Measurements from ENCODE around the gene PALS2.
A peak's percentile ranks its signal among the peaks of the same experiment; 100 is the strongest.

PALS2 gene

DNA sequence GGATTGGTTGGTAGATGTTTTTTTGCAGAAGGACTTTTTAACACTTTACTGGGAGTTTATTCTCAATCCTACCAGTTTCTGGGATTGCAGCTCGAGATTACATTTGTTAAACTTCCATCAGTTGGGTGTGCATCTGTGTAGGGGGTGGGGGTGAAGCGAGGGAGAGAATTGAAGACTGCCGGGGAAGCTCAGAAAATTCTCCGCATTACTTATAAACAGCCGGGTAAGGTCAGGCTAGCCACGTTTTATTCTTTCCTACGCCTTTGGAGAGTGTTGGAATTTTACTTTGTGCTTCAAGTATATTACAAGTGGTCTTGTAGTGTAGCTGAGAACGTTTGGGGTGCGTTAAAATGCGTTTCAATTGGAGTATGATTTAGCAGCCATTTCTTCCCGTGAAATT, 1.1 kb downstream of the PALS2 start:
- H3K27ac Mint-ChIP-seq: peak overlapping the region; percentile 77
- H3K36me3 Mint-ChIP-seq: no peaks in the 10 kb centered on the region
- peak overlapping the region; percentile 90 for H3K4me3 Mint-ChIP-seq
- DNase-seq: no peak
- peaks cover 33% of the 10 kb centered on the region for H3K4me1 Mint-ChIP-seq
- no peaks in the 10 kb centered on the region for H3K9me3 Mint-ChIP-seq
- CTCF ChIA-PET: interaction anchor here (3.1 to 3.4 kb wide), 2 partner anchors 20 to 91 kb away, joined by 10 to 37 read pairs; no protein-coding TSS in a partner anchor
- H3K27me3 Mint-ChIP-seq: peaks cover 29% of the 10 kb centered on the region

DNA sequence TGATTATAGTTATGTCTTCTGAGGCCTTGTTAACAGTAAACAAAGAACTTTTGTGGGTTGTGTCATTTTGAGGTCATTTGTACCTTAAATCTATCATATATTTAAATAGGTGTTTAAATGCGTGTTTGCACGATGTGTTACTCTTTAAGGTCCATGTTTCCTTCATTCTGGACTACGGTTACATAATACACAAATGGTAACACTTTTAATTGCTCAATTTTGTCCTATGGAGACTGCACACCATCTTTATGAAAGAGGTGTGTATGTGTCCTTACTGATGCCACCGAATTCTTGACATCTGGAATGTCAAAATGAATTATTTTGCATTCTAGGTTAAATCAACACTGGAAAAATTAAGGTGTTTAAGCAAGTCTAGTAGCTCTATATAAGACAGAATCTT, 1.7 kb downstream of the PALS2 start:
- peak overlapping the region; percentile 90 for H3K4me3 Mint-ChIP-seq
- H3K27ac Mint-ChIP-seq: no peak overlapping the region
- CTCF ChIA-PET: interaction anchor here (0.7 to 3.4 kb wide), 3 partner anchors 20 to 524 kb away, joined by 3 to 37 read pairs (median 10); no protein-coding TSS in a partner anchor
- H3K27me3 Mint-ChIP-seq: peaks cover 24% of the 10 kb centered on the region
- H3K36me3 Mint-ChIP-seq: no peaks in the 10 kb centered on the region
- H3K9me3 Mint-ChIP-seq: no peaks in the 10 kb centered on the region
- no peak for DNase-seq
- peaks cover 37% of the 10 kb centered on the region for H3K4me1 Mint-ChIP-seq

DNA sequence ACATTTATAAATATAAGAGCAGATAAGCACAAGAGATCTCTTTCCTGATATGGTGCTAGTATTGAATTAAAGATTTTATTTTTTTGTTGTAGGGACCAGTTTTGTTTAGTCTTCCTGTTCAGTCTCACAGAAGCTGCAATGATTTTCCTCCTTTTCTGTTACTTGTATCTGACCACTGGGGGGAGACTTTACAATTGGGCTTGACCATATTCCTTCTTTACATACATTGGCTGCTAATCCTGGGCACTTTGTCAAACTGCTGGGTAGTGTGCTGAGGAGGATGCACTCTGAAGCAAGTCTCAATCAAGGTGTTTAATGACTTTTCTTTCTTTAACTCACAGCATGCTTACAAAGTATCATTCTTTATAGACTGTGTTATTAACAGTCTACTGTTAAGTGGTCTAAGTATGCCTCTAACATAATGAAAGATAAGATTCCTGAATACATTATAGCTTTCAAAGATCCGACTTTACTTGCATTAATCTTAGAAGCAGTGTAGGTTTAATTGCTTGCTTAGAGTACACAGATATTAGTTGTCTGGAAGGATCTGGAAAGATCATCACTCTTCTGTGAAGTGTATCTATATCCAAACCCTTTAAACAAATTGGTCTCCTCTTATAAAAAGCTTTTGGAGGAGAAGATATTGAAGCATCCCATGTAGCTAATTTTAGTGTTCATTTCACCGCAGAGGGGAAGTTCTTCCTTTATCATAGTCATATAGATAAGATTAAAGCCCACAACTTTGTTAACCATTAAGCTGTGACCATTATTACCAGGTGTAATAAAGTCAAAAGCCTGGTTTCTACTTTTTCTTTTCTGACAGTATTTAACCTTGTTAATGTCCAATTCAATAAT, 3.1 kb downstream of the PALS2 start:
- no peaks in the 10 kb centered on the region for H3K36me3 Mint-ChIP-seq
- no peak for DNase-seq
- no peaks in the 10 kb centered on the region for H3K9me3 Mint-ChIP-seq
- no peak overlapping the region for H3K4me3 Mint-ChIP-seq
- no peak overlapping the region for H3K27ac Mint-ChIP-seq
- peaks cover 10% of the 10 kb centered on the region for H3K27me3 Mint-ChIP-seq
- CTCF ChIA-PET: interaction anchor here (0.6 to 3.4 kb wide), 11 partner anchors 10 to 522 kb away, joined by 3 to 37 read pairs (median 3); no protein-coding TSS in a partner anchor
- H3K4me1 Mint-ChIP-seq: peaks cover 36% of the 10 kb centered on the region

DNA sequence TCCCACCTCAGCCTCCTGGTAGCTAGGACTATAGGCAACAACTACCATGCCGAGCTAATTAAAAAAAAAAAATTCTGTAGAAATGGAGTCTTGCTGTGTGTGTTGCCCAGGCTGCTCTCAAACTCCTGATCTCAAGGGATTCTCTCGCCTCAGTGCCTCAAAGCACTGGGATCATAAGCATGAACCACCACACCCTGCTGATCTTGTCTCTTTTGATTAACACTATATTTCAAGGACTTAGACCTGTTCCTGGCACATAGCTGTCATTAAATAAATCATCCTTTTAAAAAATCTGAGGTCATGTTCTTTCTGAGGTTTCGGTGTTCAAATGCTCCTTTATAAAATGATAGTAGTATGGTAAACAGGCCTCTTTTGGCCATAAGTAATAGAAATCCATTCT, 4.8 kb downstream of the PALS2 start:
- Mint-ChIP-seq H3K4me3 (no peak overlapping the region), H3K36me3 (no peaks in the 10 kb centered on the region), H3K4me1 (peaks cover 25% of the 10 kb centered on the region), H3K27ac (no peak overlapping the region), H3K9me3 (no peaks in the 10 kb centered on the region), H3K27me3 (no peaks in the 10 kb centered on the region)
- no peak for DNase-seq
- CTCF ChIA-PET: interaction anchor here (1.7 kb wide), 2 partner anchors 14 to 87 kb away, joined by 5 to 6 read pairs; no protein-coding TSS in a partner anchor

DNA sequence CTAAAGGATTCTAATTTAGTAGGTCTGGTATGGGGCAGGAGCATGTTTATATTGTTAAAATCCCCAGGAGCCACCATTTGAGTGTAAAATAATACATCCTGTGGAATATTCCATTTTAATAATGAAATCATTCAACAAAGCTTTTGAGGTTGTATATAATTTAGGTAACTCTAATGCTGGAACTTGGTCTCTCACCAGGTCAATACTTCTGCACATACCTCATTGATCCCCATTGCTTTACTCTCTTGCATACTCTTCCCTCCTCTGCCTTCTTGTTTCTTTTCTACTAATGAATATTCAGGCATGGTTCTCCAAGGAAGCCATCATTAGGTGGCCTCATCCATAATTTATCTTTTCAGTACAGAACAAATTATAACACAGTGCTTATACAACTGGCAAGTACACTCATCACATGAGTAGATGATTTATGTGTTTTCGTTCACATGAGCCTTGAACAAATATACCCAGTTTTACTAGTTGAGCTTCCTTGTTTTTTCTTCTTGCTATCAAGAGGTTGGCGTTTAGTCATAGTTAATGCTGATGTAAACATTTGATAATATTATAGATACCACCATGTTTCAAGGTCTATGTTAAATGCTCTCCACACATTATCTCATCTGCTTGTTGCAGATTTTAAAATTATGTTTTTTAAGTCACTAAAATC, 7.2 kb downstream of the PALS2 start:
- no peak for DNase-seq
- H3K9me3 Mint-ChIP-seq: no peaks in the 10 kb centered on the region
- CTCF ChIA-PET: interaction anchor here (1.3 kb wide), 1 partner anchor 85 kb away, joined by 6 read pairs; no protein-coding TSS in a partner anchor
- H3K4me1 Mint-ChIP-seq: peaks cover 14% of the 10 kb centered on the region
- H3K27ac Mint-ChIP-seq: no peak overlapping the region
- no peaks in the 10 kb centered on the region for H3K36me3 Mint-ChIP-seq
- no peak overlapping the region for H3K4me3 Mint-ChIP-seq
- no peaks in the 10 kb centered on the region for H3K27me3 Mint-ChIP-seq

DNA sequence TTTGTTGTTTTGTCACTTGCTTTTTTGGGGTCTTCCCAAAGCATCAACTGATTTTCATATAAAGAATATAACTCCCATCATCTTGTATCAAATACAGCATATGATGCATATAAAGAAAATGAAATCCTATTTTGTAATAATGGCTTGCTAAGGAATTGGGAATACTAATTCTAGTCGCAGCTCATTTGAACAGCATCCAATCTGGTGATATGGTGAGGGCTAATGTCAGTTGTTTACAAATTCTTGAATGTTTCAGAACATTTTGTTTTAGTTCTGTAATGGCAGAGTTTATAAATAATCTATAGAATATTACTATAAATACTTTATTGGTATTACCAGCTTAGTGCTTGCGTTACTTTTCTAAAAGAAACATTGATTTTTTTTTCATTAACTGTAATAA, 8.9 kb downstream of the PALS2 start:
- DNase-seq: no peak
- CTCF ChIA-PET: interaction anchor here (0.7 kb wide), 1 partner anchor 230 kb away, joined by 3 read pairs; no protein-coding TSS in a partner anchor
- Mint-ChIP-seq H3K27me3 (no peaks in the 10 kb centered on the region), H3K4me1 (peaks cover 8% of the 10 kb centered on the region), H3K4me3 (no peak overlapping the region), H3K36me3 (no peaks in the 10 kb centered on the region), H3K9me3 (no peaks in the 10 kb centered on the region), H3K27ac (no peak overlapping the region)

DNA sequence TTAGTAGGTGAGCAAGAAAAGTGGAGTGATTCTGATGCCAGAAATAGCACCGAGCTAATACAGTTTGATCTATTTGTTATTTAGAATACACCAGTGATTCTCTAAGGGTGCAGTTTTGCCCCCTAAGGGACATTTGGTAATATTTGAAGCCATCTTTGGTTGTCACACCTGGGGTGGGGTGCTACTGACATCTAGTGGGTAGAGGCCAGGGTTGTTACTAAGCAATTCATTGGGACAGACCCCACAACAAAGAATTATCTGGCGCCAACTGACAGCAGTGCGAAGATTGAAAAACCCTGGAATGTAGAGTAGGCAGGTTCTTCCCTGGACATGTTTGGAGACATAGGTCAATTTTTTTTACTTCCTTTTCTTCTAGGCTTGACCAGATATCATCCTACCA, 14.6 kb downstream of the PALS2 start:
- H3K4me1 Mint-ChIP-seq: peaks cover 8% of the 10 kb centered on the region
- peak; percentile 66 for DNase-seq
- H3K9me3 Mint-ChIP-seq: no peaks in the 10 kb centered on the region
- no peak overlapping the region for H3K4me3 Mint-ChIP-seq
- peaks cover 2% of the 10 kb centered on the region for H3K36me3 Mint-ChIP-seq
- CTCF ChIA-PET: interaction anchor here (0.7 to 2.6 kb wide), 6 partner anchors 11 to 202 kb away, joined by 3 to 10 read pairs (median 3); partner anchors contain the start of gene PALS2
- no peak overlapping the region for H3K27ac Mint-ChIP-seq
- no peaks in the 10 kb centered on the region for H3K27me3 Mint-ChIP-seq

DNA sequence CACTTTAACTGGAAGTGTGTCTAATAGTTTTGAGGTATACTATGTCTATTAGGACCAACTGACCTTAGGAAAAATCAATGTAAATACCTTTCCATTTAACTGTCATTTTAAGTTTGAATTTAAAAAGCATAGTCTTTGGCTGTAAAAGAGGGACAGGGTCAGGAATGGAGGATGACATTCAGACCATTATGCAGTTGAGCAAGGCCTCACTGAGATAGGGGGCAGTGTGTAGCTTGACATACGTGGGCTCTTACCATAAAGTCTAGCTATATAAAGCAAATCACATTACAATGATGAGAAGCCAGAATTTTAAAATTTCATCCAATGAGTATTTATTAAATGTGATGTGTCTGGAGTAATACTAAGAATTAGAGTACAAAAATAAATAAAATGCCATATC, 17.9 kb downstream of the PALS2 start:
- DNase-seq: no peak
- Mint-ChIP-seq H3K9me3 (no peaks in the 10 kb centered on the region), H3K4me3 (no peak overlapping the region), H3K36me3 (peaks cover 2% of the 10 kb centered on the region), H3K27me3 (no peaks in the 10 kb centered on the region), H3K4me1 (peaks cover 8% of the 10 kb centered on the region), H3K27ac (no peak overlapping the region)
- CTCF ChIA-PET: interaction anchor here (2.4 kb wide), 1 partner anchor 14 kb away, joined by 6 read pairs; no protein-coding TSS in a partner anchor

DNA sequence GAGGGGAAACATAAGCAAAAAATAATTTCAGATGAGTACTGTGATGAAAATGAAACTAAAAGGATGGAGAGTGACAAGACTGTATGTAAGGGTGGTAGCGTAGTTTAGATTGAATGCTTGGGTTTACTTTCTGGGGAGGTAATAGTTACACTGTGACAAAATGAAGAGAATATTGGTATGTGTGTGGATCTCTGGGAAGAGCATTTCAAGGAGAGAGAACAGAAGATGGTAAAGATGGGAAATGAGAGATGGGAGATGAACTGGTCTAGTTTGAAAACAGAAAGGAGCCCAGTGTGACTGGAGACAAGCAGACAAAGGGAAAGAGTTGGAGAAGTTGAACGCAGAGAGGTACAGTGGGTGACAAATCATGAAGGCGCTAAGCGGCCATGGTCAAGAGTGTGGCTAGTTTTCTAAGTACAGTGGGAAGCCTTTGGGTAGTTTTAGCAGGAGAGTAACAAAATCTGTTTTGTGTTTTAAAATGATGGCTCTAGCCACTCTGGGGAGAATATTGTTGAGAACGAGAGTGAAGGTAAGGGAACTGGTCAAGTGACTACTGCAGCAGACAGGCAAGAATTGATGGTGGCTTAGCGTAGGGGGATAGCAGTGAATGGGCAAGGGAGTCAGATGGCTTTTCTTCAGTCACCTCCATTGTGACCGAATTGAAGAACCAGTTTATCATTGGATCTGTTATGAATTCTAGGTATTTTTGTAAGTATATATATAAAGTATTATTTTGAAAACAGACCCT, 22.6 kb downstream of the PALS2 start:
- H3K27ac Mint-ChIP-seq: no peak overlapping the region
- H3K36me3 Mint-ChIP-seq: peaks cover 2% of the 10 kb centered on the region
- H3K4me3 Mint-ChIP-seq: no peak overlapping the region
- H3K27me3 Mint-ChIP-seq: no peaks in the 10 kb centered on the region
- no peak for DNase-seq
- H3K4me1 Mint-ChIP-seq: no peaks in the 10 kb centered on the region
- CTCF ChIA-PET: interaction anchor here (1.2 to 2.3 kb wide), 2 partner anchors 7 to 20 kb away, joined by 3 to 10 read pairs; no protein-coding TSS in a partner anchor
- H3K9me3 Mint-ChIP-seq: no peaks in the 10 kb centered on the region

DNA sequence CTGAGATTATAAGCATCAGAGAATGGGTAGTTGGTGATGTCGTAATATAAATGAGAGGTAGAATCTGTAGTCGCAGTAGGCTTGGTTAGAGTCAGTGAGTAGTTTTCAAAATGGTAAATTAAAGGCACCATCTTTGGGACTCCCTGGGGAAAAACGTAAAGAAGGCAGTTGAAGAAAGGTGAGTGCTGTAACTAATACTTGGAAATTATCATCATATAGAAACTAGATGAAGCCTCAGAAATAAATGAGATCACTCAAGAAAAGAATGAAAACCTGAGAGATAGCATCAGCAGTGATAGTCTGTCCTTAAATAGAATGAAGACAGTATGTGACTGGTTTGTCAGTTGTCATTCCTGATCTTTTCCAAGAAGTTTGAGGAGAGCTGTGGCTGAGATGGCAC, 23.8 kb downstream of the PALS2 start:
- CTCF ChIA-PET: interaction anchor here (1.2 kb wide), 1 partner anchor 8 kb away, joined by 3 read pairs; no protein-coding TSS in a partner anchor
- Mint-ChIP-seq H3K27ac (no peak overlapping the region), H3K36me3 (peaks cover 4% of the 10 kb centered on the region), H3K4me3 (no peak overlapping the region), H3K9me3 (peaks cover 3% of the 10 kb centered on the region), H3K4me1 (no peaks in the 10 kb centered on the region), H3K27me3 (no peaks in the 10 kb centered on the region)
- no peak for DNase-seq

DNA sequence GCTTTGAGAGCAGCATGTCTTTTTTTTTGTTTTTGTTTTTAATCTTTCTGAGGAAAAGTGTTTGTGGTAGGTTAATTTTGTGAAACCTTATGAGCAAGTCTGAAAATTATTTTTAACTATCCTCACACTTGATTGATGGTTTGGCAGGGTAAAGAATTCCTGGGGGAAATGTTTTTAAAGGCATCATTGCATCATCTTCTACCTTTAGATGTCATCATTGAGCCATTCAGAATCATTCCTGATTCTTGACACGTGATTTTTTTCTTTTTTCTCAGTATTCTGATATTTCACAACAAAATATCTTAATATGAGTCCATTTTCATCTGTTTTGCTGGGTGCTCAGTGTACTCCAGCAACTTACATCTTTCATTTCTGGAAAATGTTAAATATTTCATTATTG, 28.3 kb downstream of the PALS2 start:
- H3K36me3 Mint-ChIP-seq: peaks cover 6% of the 10 kb centered on the region
- no peak for DNase-seq
- CTCF ChIA-PET: no interaction called here
- no peak overlapping the region for H3K4me3 Mint-ChIP-seq
- H3K27me3 Mint-ChIP-seq: no peaks in the 10 kb centered on the region
- H3K9me3 Mint-ChIP-seq: peaks cover 13% of the 10 kb centered on the region
- H3K4me1 Mint-ChIP-seq: no peaks in the 10 kb centered on the region
- no peak overlapping the region for H3K27ac Mint-ChIP-seq

DNA sequence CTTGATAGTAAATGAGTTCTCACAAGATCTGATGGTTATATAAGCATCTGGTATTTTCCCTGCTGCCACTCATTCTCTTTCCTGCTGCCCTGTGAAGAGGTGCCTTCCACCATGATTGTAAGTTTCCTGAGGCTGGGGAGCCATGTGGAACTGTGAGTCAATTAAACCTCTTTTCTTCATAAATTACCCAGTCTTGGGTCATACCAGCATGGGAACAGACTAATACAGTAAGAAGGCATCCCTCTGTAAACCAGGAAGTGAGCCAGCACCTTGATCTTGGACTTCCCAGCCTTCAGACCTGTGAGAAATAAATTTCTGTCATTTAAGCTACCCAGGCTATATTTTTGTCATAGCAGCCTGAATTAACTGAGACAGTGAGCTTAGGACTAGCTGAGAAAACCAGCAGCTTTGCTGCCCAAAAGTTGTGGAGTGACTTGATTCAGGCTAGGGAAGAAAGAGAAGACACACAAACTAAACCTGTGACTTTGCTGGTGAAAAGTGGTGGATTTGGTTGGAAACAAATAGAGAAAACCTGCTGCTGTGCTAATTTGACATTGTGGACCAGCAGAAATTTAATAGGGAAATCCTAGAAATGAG, 29.7 kb downstream of the PALS2 start:
- CTCF ChIA-PET: interaction anchor here (0.7 kb wide), 1 partner anchor 27 kb away, joined by 3 read pairs; no protein-coding TSS in a partner anchor
- DNase-seq: no peak
- Mint-ChIP-seq H3K36me3 (peaks cover 6% of the 10 kb centered on the region), H3K27ac (no peak overlapping the region), H3K27me3 (no peaks in the 10 kb centered on the region), H3K4me1 (no peaks in the 10 kb centered on the region), H3K9me3 (peaks cover 13% of the 10 kb centered on the region), H3K4me3 (no peak overlapping the region)

DNA sequence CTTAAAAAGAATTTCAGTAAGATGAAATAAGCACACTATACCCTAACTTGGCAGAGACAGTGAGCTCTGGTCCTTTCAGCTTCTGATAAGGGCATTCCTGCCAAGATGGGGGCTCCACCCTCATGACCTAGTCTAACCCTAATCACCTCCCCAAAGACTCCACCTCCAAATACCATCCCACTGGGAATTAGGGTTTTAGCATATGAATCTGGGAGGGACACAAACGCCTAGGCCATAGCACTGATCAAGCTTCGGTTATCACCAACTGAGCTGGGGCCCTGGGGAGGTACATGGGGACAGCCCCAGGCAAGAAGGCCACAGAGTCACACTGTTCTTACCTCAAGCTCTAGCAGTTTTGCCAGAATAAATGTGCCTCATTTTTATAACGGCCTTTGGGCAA, 31.4 kb downstream of the PALS2 start:
- no peak for DNase-seq
- H3K4me3 Mint-ChIP-seq: no peak overlapping the region
- no peaks in the 10 kb centered on the region for H3K27me3 Mint-ChIP-seq
- peaks cover 13% of the 10 kb centered on the region for H3K9me3 Mint-ChIP-seq
- H3K4me1 Mint-ChIP-seq: no peaks in the 10 kb centered on the region
- H3K27ac Mint-ChIP-seq: no peak overlapping the region
- CTCF ChIA-PET: interaction anchor here (0.9 kb wide), 1 partner anchor 12 kb away, joined by 3 read pairs; no protein-coding TSS in a partner anchor
- peaks cover 8% of the 10 kb centered on the region for H3K36me3 Mint-ChIP-seq
